Glomerular visceral epithelial cell (primary cell): ENCODE results near the gene CA7.

ENCODE experiments used
- DNase-seq: peaks from one replicate; pipeline ENCODE4 v3.0.0-alpha.2; 2016; ENCODE audit errors: extremely low spot score

CA7 gene

DNA sequence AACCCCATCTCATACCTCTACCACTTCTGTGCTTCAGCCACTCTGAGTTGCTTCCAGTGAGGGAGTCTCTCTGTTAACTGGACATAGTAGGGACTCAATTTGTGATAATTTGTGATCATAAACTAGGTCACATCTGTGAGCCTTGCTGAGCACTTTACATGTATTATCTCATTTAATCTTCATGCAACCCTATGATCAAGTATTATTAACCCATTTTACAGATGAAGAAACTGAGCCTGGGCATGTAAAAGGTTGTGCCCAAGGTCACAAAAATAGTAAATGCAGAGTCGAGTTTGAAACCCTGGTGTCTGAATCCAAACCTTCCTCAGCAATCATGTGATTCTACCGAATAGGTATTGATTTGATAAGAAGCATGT is 54.7 kb downstream of the CA7 start:
- no peak for DNase-seq

DNA sequence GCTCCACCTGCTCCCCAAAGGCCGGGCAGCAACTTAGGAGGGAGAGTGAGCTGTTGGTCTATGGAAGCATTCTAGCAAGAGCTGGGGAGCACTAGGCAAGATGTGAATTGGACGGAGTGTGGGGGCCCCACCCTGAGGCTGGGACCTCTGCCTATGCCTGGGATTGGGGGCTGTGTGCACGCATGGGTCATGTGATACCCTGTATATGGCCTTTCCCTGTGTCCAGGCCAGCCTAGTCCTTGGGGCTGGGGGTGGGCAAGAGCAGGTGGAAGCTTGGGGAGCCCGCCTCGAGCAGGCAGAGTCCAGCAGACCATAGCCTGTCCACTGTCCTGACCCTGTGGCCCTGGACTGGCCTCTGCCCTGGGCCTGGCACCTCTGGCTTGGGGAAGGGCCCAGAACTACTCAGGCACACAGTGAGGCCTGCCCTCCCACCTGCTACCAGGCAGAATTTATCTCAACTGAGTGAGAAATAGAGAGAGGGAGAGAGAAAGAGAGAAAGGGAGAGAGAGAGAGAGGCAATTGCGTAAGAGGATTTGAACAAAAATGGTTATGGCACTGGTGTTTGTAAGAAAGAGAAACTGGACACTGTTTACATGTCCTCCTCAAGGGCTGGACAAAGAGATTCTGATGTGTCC is 55.2 kb downstream of the CA7 start:
- no peak for DNase-seq

DNA sequence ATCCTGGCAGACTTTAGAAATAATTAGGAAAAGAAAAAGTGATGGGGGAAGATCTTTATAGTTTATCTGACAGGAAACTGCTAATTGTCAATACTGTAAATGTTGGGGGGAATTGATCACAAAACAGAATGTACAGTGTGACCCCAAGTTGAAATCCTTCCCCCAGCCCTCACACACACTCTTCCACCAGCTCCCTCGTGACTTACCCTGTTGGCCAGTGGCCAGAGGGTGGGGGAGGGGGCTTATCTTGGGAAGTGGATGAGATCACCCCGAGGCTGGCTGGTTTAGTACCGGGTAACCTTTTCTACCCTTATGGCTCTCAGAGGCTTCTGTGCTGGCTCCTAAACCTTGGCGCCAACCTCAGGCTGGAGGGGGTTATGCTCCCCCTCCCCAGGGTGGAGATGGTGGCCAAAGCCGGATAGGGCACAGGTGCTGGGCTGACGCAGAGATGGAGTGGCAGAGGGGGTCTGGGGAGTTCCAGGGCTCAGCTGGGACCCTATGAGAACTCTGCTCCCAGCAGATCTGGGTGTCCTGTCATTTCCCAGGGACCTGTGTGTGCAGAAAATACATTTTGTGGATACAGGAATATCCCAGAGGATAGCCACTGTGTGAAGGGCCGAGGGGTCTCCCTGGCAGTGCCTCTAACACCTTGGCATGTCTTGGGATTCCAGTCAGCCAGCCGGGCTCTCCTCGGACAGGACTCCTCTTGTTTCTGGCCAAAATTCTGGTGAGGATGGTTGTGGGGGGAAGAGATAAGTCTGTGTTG is 55.9 kb downstream of the CA7 start:
- DNase-seq, result peak; percentile 87

DNA sequence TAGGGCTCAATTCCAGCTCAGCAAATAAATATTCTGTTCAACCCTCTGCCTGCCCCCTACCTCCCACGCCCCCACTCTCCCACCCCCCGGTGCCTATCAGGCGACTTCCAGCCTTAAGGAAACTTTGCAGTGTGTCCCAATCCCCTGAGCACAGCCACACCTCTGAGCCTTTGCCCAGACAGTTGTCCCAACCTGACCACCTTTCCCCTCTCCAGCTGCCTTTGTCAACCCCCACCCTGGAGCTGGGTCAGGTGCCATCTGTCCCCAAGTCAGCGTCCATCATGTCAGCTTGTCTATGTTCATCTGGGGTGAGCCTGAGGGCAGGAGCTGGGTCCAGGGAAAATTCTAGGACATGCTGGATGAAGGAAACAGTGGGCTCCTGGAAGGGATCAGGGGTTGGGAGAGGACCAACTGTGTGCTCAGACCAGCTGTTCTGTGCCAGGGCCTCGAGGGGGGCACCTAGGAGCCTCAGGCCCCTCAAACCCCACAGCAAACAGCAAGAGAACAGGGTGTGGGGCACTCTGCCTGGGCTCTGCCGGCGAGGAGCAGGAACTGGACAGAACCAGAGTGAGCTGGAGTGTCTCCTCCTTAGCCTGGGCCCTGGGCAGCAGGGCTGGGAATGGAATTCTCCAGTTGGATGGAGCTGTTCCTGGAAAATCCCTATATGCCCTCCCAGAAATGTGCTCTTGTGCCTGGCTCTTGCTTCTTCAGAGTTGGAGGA is 56.7 kb downstream of the CA7 start:
- DNase-seq, result no peak

DNA sequence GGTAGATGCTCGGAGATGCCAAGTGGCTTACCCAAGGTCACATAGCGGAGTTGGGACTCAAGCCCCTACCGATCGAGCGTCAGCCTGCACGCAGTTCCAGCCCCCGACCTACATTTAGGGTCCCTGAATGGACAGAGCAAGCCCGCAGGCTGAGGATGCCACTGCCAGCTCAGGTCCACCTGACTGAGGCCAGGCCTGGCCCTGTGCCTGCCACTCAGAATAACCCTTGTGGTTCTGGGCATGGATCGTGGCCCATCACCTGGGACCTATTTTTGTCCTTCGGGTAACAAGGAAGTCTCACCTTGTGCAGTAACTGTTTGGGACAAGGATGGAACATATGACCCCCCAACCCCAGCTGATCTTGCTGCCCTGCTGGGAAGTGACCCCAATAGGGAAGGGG is 57.4 kb downstream of the CA7 start:
- DNase-seq, result no peak

DNA sequence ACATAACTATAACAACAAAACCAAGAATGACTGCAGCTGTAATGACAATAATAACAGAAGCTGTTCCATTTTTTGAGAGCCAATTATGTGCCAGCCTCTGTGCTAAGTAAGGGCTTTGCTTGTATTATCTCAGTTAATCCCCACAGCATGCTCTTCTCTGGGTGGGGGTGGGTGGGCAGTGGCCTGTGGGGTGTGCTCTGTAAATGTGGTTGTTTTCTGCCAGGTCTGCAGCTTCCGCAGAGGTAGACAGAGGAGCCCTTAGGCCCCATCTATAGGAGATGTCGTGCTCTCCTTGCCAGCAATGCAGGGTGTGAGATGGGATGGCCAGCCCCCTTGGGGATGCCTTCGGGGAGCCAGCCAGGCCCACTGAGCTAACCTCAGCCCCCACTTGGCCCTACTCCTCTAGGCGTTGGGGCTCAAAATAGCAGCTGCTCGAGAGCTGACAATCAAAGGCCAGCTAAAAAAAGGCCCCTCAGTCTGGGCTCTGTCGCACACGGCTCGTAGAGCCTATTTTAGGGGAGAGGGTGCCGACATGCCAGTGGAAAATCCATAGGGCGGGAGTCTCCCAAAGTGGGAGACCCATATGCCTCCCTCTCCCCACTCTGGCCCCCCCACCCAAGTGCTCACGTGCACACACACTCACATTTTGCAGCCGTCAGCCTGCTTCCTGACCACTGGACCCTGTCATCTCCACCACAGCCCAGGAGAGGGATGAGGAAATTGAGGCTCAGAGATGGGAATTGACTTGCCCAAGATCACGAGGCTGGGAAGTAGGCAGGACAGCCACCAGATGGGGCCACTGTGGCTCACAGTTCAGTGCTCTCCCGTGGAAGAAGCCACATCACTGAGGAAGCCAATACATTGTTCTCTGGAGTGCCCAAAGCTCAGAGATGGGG is 58.7 kb downstream of the CA7 start:
- DNase-seq, result no peak
